Activated CD4-positive, alpha-beta memory T cell treated with anti-CD3 and anti-CD28 coated beads, Interleukin-2, amount 10 ng/mL, durations not matched to agents 7 days and 5 days (primary cell): ENCODE measurements around the gene CACNA1C. TPM values are rescaled to one million over a fixed set of nuclear protein-coding genes. Genes with fewer than 3 reads are reported as not detected.

ENCODE experiments used
- CTCF ChIA-PET: fragments of 350-600 bp; sonication (Branson Sonifier 250); formaldehyde crosslinking; loops from one replicate; lab custom pipeline; 2021; ENCODE audit warnings: antibody characterized with exemption, inconsistent platforms; lab: Charles Lee
- POLR2A ChIA-PET: fragments of 350-600 bp; sonication (Branson Sonifier 250); formaldehyde crosslinking; loops from one replicate; lab custom pipeline; 2021; ENCODE audit warnings: antibody characterized with exemption; lab: Charles Lee
- DNase-seq: peaks from one replicate; pipeline ENCODE4 v3.0.0-alpha.2; 2020
- H3K27ac Mint-ChIP-seq: one replicate; pipeline ENCODE4 v1.8.0; 2021; ENCODE audit warnings: mild to moderate bottlenecking, mixed read lengths
- H3K27me3 Mint-ChIP-seq: one replicate; pipeline ENCODE4 v1.8.0; 2021; ENCODE audit warnings: mixed read lengths
- H3K36me3 Mint-ChIP-seq: one replicate; pipeline ENCODE4 v1.8.0; 2021; ENCODE audit warnings: low read depth, mixed read lengths
- H3K4me1 Mint-ChIP-seq: one replicate; pipeline ENCODE4 v1.8.0; 2021; ENCODE audit warnings: mixed read lengths
- H3K4me3 Mint-ChIP-seq: one replicate; pipeline ENCODE4 v1.8.0; 2021; ENCODE audit warnings: mild to moderate bottlenecking, mixed read lengths
- H3K9me3 Mint-ChIP-seq: one replicate; pipeline ENCODE4 v1.8.0; 2021; ENCODE audit warnings: mixed read lengths
- total RNA-seq, 2 experiments: library from RNA; stranded (reverse); gene quantifications; one replicate each; pipeline ENCODE4 v1.2.3, GENCODE V29; 2021

Gene CACNA1C
- total RNA-seq, 2 experiments from 2014 or later = 0.30 TPM

- peaks cover 26% of the 10 kb centered on the region for H3K27me3 Mint-ChIP-seq
- POLR2A ChIA-PET = no interaction called here
- no peak overlapping the region for H3K27ac Mint-ChIP-seq
- DNase-seq = no peak
- peaks cover 34% of the 10 kb centered on the region for H3K4me1 Mint-ChIP-seq
- H3K36me3 Mint-ChIP-seq = no peaks in the 10 kb centered on the region
- no peaks in the 10 kb centered on the region for H3K9me3 Mint-ChIP-seq
- CTCF ChIA-PET = no interaction called here
- H3K4me3 Mint-ChIP-seq = no peak overlapping the region
Observed at GRCh38 chr12:2358986-2359658, 306.3 kb downstream of the CACNA1C start.

- no peaks in the 10 kb centered on the region for H3K9me3 Mint-ChIP-seq
- DNase-seq = no peak
- H3K27ac Mint-ChIP-seq = no peak overlapping the region
- CTCF ChIA-PET = interaction anchor here (0.7 kb wide), 1 partner anchor 28 kb away, joined by 3 read pairs; no protein-coding TSS in a partner anchor
- POLR2A ChIA-PET = no interaction called here
- H3K4me3 Mint-ChIP-seq = no peak overlapping the region
- no peaks in the 10 kb centered on the region for H3K36me3 Mint-ChIP-seq
- peaks cover 22% of the 10 kb centered on the region for H3K27me3 Mint-ChIP-seq
- H3K4me1 Mint-ChIP-seq = peaks cover 34% of the 10 kb centered on the region
Observed at GRCh38 chr12:2359725-2360629, 307.2 kb downstream of the CACNA1C start.

- Mint-ChIP-seq H3K4me1 (peaks cover 34% of the 10 kb centered on the region), H3K4me3 (no peak overlapping the region), H3K36me3 (no peaks in the 10 kb centered on the region), H3K27ac (no peak overlapping the region), H3K27me3 (peaks cover 20% of the 10 kb centered on the region), H3K9me3 (no peaks in the 10 kb centered on the region)
- POLR2A ChIA-PET = no interaction called here
- CTCF ChIA-PET = interaction anchor here (0.7 kb wide), 1 partner anchor 29 kb away, joined by 3 read pairs; no protein-coding TSS in a partner anchor
- DNase-seq = no peak
Observed at GRCh38 chr12:2360630-2361170, 307.9 kb downstream of the CACNA1C start.

- peaks cover 22% of the 10 kb centered on the region for H3K27me3 Mint-ChIP-seq
- CTCF ChIA-PET = no interaction called here
- POLR2A ChIA-PET = no interaction called here
- H3K27ac Mint-ChIP-seq = no peak overlapping the region
- no peaks in the 10 kb centered on the region for H3K36me3 Mint-ChIP-seq
- H3K4me1 Mint-ChIP-seq = peaks cover 17% of the 10 kb centered on the region
- H3K4me3 Mint-ChIP-seq = peak overlapping the region; percentile 24
- DNase-seq = no peak
- no peaks in the 10 kb centered on the region for H3K9me3 Mint-ChIP-seq
Observed at GRCh38 chr12:2363836-2364609, 311.2 kb downstream of the CACNA1C start.

GRCh38 chr12:2364631-2365051 lies 311.9 kb downstream of the CACNA1C start:
- H3K36me3 Mint-ChIP-seq = no peaks in the 10 kb centered on the region
- no peak for DNase-seq
- peaks cover 18% of the 10 kb centered on the region for H3K27me3 Mint-ChIP-seq
- H3K4me3 Mint-ChIP-seq = no peak overlapping the region
- peaks cover 14% of the 10 kb centered on the region for H3K4me1 Mint-ChIP-seq
- ChIA-PET POLR2A (no interaction called here), CTCF (no interaction called here)
- no peak overlapping the region for H3K27ac Mint-ChIP-seq
- H3K9me3 Mint-ChIP-seq = no peaks in the 10 kb centered on the region

- Mint-ChIP-seq H3K4me1 (peaks cover 14% of the 10 kb centered on the region), H3K4me3 (no peak overlapping the region), H3K36me3 (no peaks in the 10 kb centered on the region), H3K27ac (no peak overlapping the region), H3K9me3 (no peaks in the 10 kb centered on the region), H3K27me3 (peaks cover 23% of the 10 kb centered on the region)
- DNase-seq = no peak
- ChIA-PET CTCF (no interaction called here), POLR2A (no interaction called here)
Observed at GRCh38 chr12:2366711-2367110, 313.9 kb downstream of the CACNA1C start.

DNA sequence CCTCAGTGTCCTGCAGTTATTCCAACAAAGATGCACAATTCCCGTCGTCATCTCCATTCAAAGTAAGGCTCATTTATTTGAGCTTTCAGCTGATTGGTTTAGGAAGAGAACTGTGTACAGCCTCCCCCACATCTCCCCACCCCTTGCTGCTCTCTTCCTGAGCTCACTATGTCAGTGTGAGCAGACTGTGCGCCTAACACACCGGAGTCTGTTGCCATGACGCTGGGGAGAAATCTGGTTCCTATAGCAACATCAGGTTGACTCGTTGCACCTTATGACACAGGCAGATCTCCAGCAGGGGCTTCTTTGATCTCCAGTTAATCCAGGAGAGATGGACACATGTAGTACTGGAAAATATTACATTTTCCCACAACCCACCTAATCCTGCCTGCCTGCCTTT lies 319.4 kb downstream of the CACNA1C start:
- no peaks in the 10 kb centered on the region for H3K9me3 Mint-ChIP-seq
- no peaks in the 10 kb centered on the region for H3K4me1 Mint-ChIP-seq
- peaks cover 21% of the 10 kb centered on the region for H3K27me3 Mint-ChIP-seq
- no peak overlapping the region for H3K4me3 Mint-ChIP-seq
- H3K36me3 Mint-ChIP-seq = no peaks in the 10 kb centered on the region
- no peak overlapping the region for H3K27ac Mint-ChIP-seq
- ChIA-PET CTCF (no interaction called here), POLR2A (no interaction called here)
- DNase-seq = no peak

GRCh38 chr12:2372735-2373134 lies 319.9 kb downstream of the CACNA1C start:
- Mint-ChIP-seq H3K4me1 (peaks cover 3% of the 10 kb centered on the region), H3K27me3 (peaks cover 20% of the 10 kb centered on the region), H3K9me3 (no peaks in the 10 kb centered on the region), H3K36me3 (no peaks in the 10 kb centered on the region), H3K4me3 (no peak overlapping the region), H3K27ac (no peak overlapping the region)
- ChIA-PET CTCF (no interaction called here), POLR2A (no interaction called here)
- DNase-seq = no peak

GRCh38 chr12:2373307-2373706 lies 320.5 kb downstream of the CACNA1C start:
- no peak overlapping the region for H3K27ac Mint-ChIP-seq
- no peak overlapping the region for H3K4me3 Mint-ChIP-seq
- H3K4me1 Mint-ChIP-seq = peaks cover 6% of the 10 kb centered on the region
- no peaks in the 10 kb centered on the region for H3K9me3 Mint-ChIP-seq
- H3K36me3 Mint-ChIP-seq = no peaks in the 10 kb centered on the region
- ChIA-PET CTCF (no interaction called here), POLR2A (no interaction called here)
- DNase-seq = no peak
- peaks cover 21% of the 10 kb centered on the region for H3K27me3 Mint-ChIP-seq

GRCh38 chr12:2374092-2374906 lies 321.5 kb downstream of the CACNA1C start:
- Mint-ChIP-seq H3K4me3 (no peak overlapping the region), H3K4me1 (peaks cover 15% of the 10 kb centered on the region), H3K36me3 (peaks cover 2% of the 10 kb centered on the region), H3K9me3 (no peaks in the 10 kb centered on the region), H3K27me3 (peaks cover 19% of the 10 kb centered on the region), H3K27ac (no peak overlapping the region)
- POLR2A ChIA-PET = no interaction called here
- CTCF ChIA-PET = interaction anchor here (1.0 kb wide), 1 partner anchor 20 kb away, joined by 4 read pairs; no protein-coding TSS in a partner anchor
- no peak for DNase-seq

- CTCF ChIA-PET = no interaction called here
- Mint-ChIP-seq H3K4me3 (no peak overlapping the region), H3K27me3 (peaks cover 11% of the 10 kb centered on the region), H3K36me3 (peaks cover 2% of the 10 kb centered on the region), H3K9me3 (no peaks in the 10 kb centered on the region), H3K27ac (no peak overlapping the region), H3K4me1 (peaks cover 19% of the 10 kb centered on the region)
- no peak for DNase-seq
- POLR2A ChIA-PET = no interaction called here
Observed at GRCh38 chr12:2375871-2376270, 323.1 kb downstream of the CACNA1C start.
